Stomach (tissue), 9 donors: ENCODE measurements around the gene SZT2. TPM values are rescaled to one million over a fixed set of nuclear protein-coding genes. Genes with fewer than 3 reads are reported as not detected.

Experiments used
- DNase-seq, 2 donors: peaks; one replicate each; pipeline versions ENCODE4 v3.0.0 to v3.0.0-alpha.2; 2013 to 2019
- H3K27ac ChIP-seq, 5 donors: fragments of 200-600 bp in 4 of 5; sonication (generic) in 4 of 5; one replicate each; pipeline ENCODE4 v1.5.1; 2013 to 2019; ENCODE audit warnings: mild to moderate bottlenecking in 1 of 5, moderate library complexity in 1 of 5
- H3K27me3 ChIP-seq, 3 donors: fragments of 200-600 bp; sonication (generic); one replicate each; pipeline ENCODE4 v1.5.1; 2017 to 2019; ENCODE audit warnings: mixed run types in 1 of 3
- H3K36me3 ChIP-seq, 4 donors: fragments of 200-600 bp; sonication (generic); 1 replicate in 3 of 4; 2 replicates in 1 of 4; pipeline ENCODE4 v1.5.1; 2016 to 2019
- H3K4me1 ChIP-seq, 4 donors: fragments of 200-600 bp; sonication (generic); one replicate each; pipeline ENCODE4 v1.5.1; 2016 to 2019
- H3K4me3 ChIP-seq, 4 donors: fragments of 200-600 bp; sonication (generic) in 3 of 4; one replicate each; pipeline ENCODE4 v1.5.1; 2016 to 2019; ENCODE audit warnings: mild to moderate bottlenecking in 1 of 4
- H3K9me3 ChIP-seq, 4 donors: fragments of 200-600 bp; sonication (generic); one replicate each; pipeline ENCODE4 v1.5.1; 2016 to 2019
- CTCF ChIP-seq, 7 experiments: fragments of 450-650 bp in 4 of 7; fragments of 200-600 bp in 3 of 7; sonication (generic) in 3 of 7; IDR thresholded peaks; one replicate each; pipeline ENCODE4 v1.5.1; 2016 to 2019; ENCODE audit warnings: antibody characterized with exemption in 7 of 7, control low read depth in 2 of 7, mild to moderate bottlenecking in 1 of 7
- EP300 ChIP-seq: sonication (generic); formaldehyde crosslinking; IDR thresholded peaks from one replicate; pipeline ENCODE4 v1.6.1; 2017; ENCODE audit warnings: antibody characterized with exemption
- POLR2A ChIP-seq, 4 donors: fragments of 450-650 bp; IDR thresholded peaks; one replicate each; pipeline ENCODE4 v1.6.1; 2016; ENCODE audit warnings: antibody characterized with exemption in 4 of 4, control low read depth in 2 of 4, mild to moderate bottlenecking in 1 of 4, moderate library complexity in 1 of 4
- POLR2AphosphoS5 ChIP-seq, 3 donors: sonication (generic); formaldehyde crosslinking; IDR thresholded peaks; one replicate each; pipeline ENCODE4 v1.6.1; 2016; ENCODE audit warnings: antibody characterized with exemption in 3 of 3
- WGBS, 5 donors: extraction: QIAGEN DNeasy Blood & Tissue Kit in 3 of 5; methylation state at CpG; one replicate each; pipeline versions ENCODE4 v1.1.5 to v1.1.7; 2013 to 2018; 5-methylcytosine and 5-hydroxymethylcytosine counted together
- intact Hi-C: fragments of 100-400 bp; cut with DNase I; formaldehyde crosslinking; loops from one replicate; pipeline ENCODE4 v1.15.1; 2023; ENCODE audit warnings: low total_unique reads
- polyA plus RNA-seq, 3 donors: library from polyadenylated mRNA; stranded (reverse); fragments of 200-250 nt; gene quantifications; one replicate each; pipeline ENCODE4 v1.2.3, GENCODE V29; 2013
- total RNA-seq, 5 donors: library from RNA; depleted of rRNA; stranded (reverse); fragments of >200 nt; gene quantifications; one replicate each; pipeline versions ENCODE4 v1.1.0 to v1.2.3, GENCODE V29; 2014 to 2016
- donor health status: healthy with polysubstance abuse.
- donor health status: Bipolar disorder and iron deficiency.
- donor health status: healthy.

SZT2 gene
- total and polyA plus RNA-seq, 8 donors = 4.9 to 69.3 (median 52.9) TPM

- intact Hi-C loops = loop anchor here (10.0 kb wide), 1 partner anchor 191 kb away; no protein-coding TSS in a partner anchor
- Histone ChIP-seq H3K36me3 (peaks cover 46 to 73% (median 69%) of the 10 kb centered on the region in 4 donors), H3K27me3 (no peaks in the 10 kb centered on the region), H3K4me1 (no peaks in the 10 kb centered on the region), H3K9me3 (no peaks in the 10 kb centered on the region), H3K27ac (no peak overlapping the region), H3K4me3 (no peak overlapping the region)
- no peak for DNase-seq
- 63 to 76% (median 65%) methylated on average over 5 of the region's 5 CpGs for whole genome bisulfite sequencing, 5 donors
- TF ChIP-seq CTCF (IDR thresholded peaks at IDR 0.05) (no peak), POLR2A (IDR thresholded peaks at IDR 0.05) (no peak), POLR2AphosphoS5 (IDR thresholded peaks at IDR 0.05) (no peak), EP300 (no peak)
These were observed 26.2 kb downstream of the SZT2 start for GRCh38 chr1:43415901-43416300.

GRCh38 chr1:43418858-43419257 is 29.2 kb downstream of the SZT2 start:
- no peaks in the 10 kb centered on the region for H3K27me3 ChIP-seq
- intact Hi-C loops = loop anchor here (10.0 kb wide), 1 partner anchor 194 kb away; no protein-coding TSS in a partner anchor
- no peak overlapping the region for H3K27ac ChIP-seq
- no peak for DNase-seq
- H3K4me3 ChIP-seq = no peak overlapping the region
- no peaks in the 10 kb centered on the region for H3K4me1 ChIP-seq
- H3K9me3 ChIP-seq = no peaks in the 10 kb centered on the region
- H3K36me3 ChIP-seq = peaks cover 69 to 91% (median 90%) of the 10 kb centered on the region in 4 donors
- TF ChIP-seq CTCF (IDR thresholded peaks at IDR 0.05) (no peak), POLR2AphosphoS5 (IDR thresholded peaks at IDR 0.05) (no peak), EP300 (no peak), POLR2A (IDR thresholded peaks at IDR 0.05) (no peak)
- WGBS, 5 donors = 82 to 90% (median 89%) methylated on average over 4 of the region's 4 CpGs

GRCh38 chr1:43419627-43420425 is 30.1 kb downstream of the SZT2 start:
- intact Hi-C loops = loop anchor here (10.0 kb wide), 1 partner anchor 195 kb away; no protein-coding TSS in a partner anchor
- DNase-seq = no peak

GRCh38 chr1:43420874-43421273 is 31.2 kb downstream of the SZT2 start:
- TF ChIP-seq CTCF (IDR thresholded peaks at IDR 0.05) (no peak), POLR2A (IDR thresholded peaks at IDR 0.05) (no peak), EP300 (no peak), POLR2AphosphoS5 (IDR thresholded peaks at IDR 0.05) (no peak)
- no peaks in the 10 kb centered on the region for H3K27me3 ChIP-seq
- H3K9me3 ChIP-seq = no peaks in the 10 kb centered on the region
- no peak for DNase-seq
- H3K4me1 ChIP-seq = no peaks in the 10 kb centered on the region
- no peak overlapping the region for H3K4me3 ChIP-seq
- intact Hi-C loops = no loop called here
- H3K27ac ChIP-seq = no peak overlapping the region
- 94 to 98% (median 97%) methylated on average over 9 to 10 of the region's 10 CpGs for WGBS, 5 donors
- H3K36me3 ChIP-seq = peaks cover 85 to 100% (median 99%) of the 10 kb centered on the region in 4 donors

More at GRCh38 chr1:43419627-43420425, 30.1 kb downstream of the SZT2 start:
- H3K36me3 ChIP-seq = peaks cover 78 to 100% (median 98%) of the 10 kb centered on the region in 4 donors
- 94 to 97% (median 95%) methylated on average over 13 of the region's 13 CpGs for WGBS, 5 donors
- H3K4me3 ChIP-seq = no peak overlapping the region
- no peaks in the 10 kb centered on the region for H3K27me3 ChIP-seq
- no peaks in the 10 kb centered on the region for H3K9me3 ChIP-seq
- H3K27ac ChIP-seq = no peak overlapping the region
- no peaks in the 10 kb centered on the region for H3K4me1 ChIP-seq
- TF ChIP-seq POLR2A (IDR thresholded peaks at IDR 0.05) (no peak), POLR2AphosphoS5 (IDR thresholded peaks at IDR 0.05) (no peak), EP300 (no peak), CTCF (IDR thresholded peaks at IDR 0.05) (no peak)
